GM11168 (cell line): ENCODE data around the gene GRID1.

Experiments used
- in situ Hi-C: fragments of 300-500 bp; cut with MboI; formaldehyde crosslinking; loops from one replicate; pipeline ENCODE4 v1.12.0; 2022; ENCODE audit warnings: low sequenced_read_pairs; ENCODE audit not compliant: unreplicated experiment

The GRID1 gene

GRCh38 chr10:86061278-86062197 is 305.1 kb downstream of the GRID1 start:
- in situ Hi-C loops: no loop called here

- in situ Hi-C loops: no loop called here
These were observed 306.0 kb downstream of the GRID1 start for GRCh38 chr10:86060386-86061277.

- in situ Hi-C loops: no loop called here
These were observed 306.7 kb downstream of the GRID1 start for GRCh38 chr10:86059892-86060291.

GRCh38 chr10:86058964-86059363 is 307.6 kb downstream of the GRID1 start:
- in situ Hi-C loops: no loop called here

- in situ Hi-C loops: no loop called here
These were observed 308.9 kb downstream of the GRID1 start for GRCh38 chr10:86057708-86058107.

GRCh38 chr10:86056672-86057071 is 309.9 kb downstream of the GRID1 start:
- in situ Hi-C loops: no loop called here

GRCh38 chr10:86055928-86056327 is 310.7 kb downstream of the GRID1 start:
- in situ Hi-C loops: no loop called here

- in situ Hi-C loops: no loop called here
These were observed 312.9 kb downstream of the GRID1 start for GRCh38 chr10:86053675-86054074.

- in situ Hi-C loops: no loop called here
These were observed 315.0 kb downstream of the GRID1 start for GRCh38 chr10:86051586-86051985.

- in situ Hi-C loops: no loop called here
These were observed 317.2 kb downstream of the GRID1 start for GRCh38 chr10:86049442-86049841.

- in situ Hi-C loops: no loop called here
These were observed 317.6 kb downstream of the GRID1 start for GRCh38 chr10:86048973-86049372.

- in situ Hi-C loops: no loop called here
These were observed 318.0 kb downstream of the GRID1 start for GRCh38 chr10:86048571-86048970.

- in situ Hi-C loops: no loop called here
These were observed 319.0 kb downstream of the GRID1 start for GRCh38 chr10:86047588-86047987.

GRCh38 chr10:86046845-86047460 is 319.6 kb downstream of the GRID1 start:
- in situ Hi-C loops: no loop called here

- in situ Hi-C loops: no loop called here
These were observed 320.7 kb downstream of the GRID1 start for GRCh38 chr10:86045896-86046295.

- in situ Hi-C loops: no loop called here
These were observed 322.6 kb downstream of the GRID1 start for GRCh38 chr10:86044029-86044428.

GRCh38 chr10:86043236-86043635 is 323.4 kb downstream of the GRID1 start:
- in situ Hi-C loops: no loop called here

GRCh38 chr10:86042161-86042560 is 324.4 kb downstream of the GRID1 start:
- in situ Hi-C loops: no loop called here

- in situ Hi-C loops: no loop called here
These were observed 325.5 kb downstream of the GRID1 start for GRCh38 chr10:86041116-86041515.

GRCh38 chr10:86038371-86038770 is 328.2 kb downstream of the GRID1 start:
- in situ Hi-C loops: no loop called here

GRCh38 chr10:86037096-86037495 is 329.5 kb downstream of the GRID1 start:
- in situ Hi-C loops: no loop called here
